ENCODE results near the gene MYO1D. TPM values are rescaled to one million over a fixed set of nuclear protein-coding genes. Genes with fewer than 3 reads are reported as not detected.

MYO1D gene
- total RNA-seq, 1 experiment from 2014 or later: 40.8 TPM

DNA sequence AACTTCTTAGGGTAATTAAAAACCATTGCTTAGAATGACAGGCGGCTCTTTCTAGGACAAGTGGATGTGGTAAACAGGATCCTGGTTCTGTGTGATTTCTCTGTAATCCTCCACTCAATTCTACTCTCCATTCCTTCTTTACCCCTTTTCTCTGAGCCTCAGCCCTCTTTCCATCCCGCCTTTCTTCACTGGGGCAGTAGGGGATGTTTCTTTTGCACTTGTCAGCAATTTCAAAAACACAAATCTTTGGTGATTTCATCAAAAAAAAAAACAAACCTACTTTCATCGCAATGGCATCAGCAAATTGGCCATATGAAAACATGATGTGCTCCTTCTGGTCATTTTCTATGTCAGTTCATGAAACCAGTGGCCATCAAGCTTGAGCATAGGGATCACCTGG lies 285.5 kb downstream of the MYO1D start:
- no peak for TF ChIP-seq CTCF (conservative IDR thresholded peaks at IDR 0.05)
- TF ChIP-seq EZH2 (IDR thresholded peaks at IDR 0.05; ENCODE audit: low read depth): no peak
- Histone ChIP-seq H3K4me3 (no peak overlapping the region), H3F3A (ENCODE audit: insufficient read depth, low read depth) (no peaks in the 10 kb centered on the region), H3K4me2 (no peak overlapping the region), H3K9me3 (ENCODE audit: insufficient read depth, low read depth) (no peaks in the 10 kb centered on the region), H2AFZ (no peak overlapping the region), H3K9me2 (ENCODE audit: insufficient read depth) (no peaks in the 10 kb centered on the region), H3K27ac (no peak overlapping the region), H3K27me3 (ENCODE audit: insufficient read depth, low read depth) (no peaks in the 10 kb centered on the region), H4K20me1 (ENCODE audit: insufficient read depth) (no peaks in the 10 kb centered on the region), H3K36me3 (ENCODE audit: low read depth) (no peaks in the 10 kb centered on the region), H3K4me1 (replicated peaks; ENCODE audit: insufficient read depth) (no peaks in the 10 kb centered on the region), H3K79me2 (ENCODE audit: low read depth) (no peaks in the 10 kb centered on the region)
- ChIA-PET CTCF (no interaction called here), POLR2A (ENCODE audit: unreplicated experiment) (no interaction called here)
- intact Hi-C loops (cut with micrococcal nuclease; ENCODE audit: unreplicated experiment): no loop called here
- no peak for DNase-seq
- BruUV-seq (replicated peaks): no TSS peak

- BruUV-seq (replicated peaks): no TSS peak
- ChIA-PET POLR2A (ENCODE audit: unreplicated experiment) (no interaction called here), CTCF (no interaction called here)
- no peak overlapping the region for H3K4me2 ChIP-seq
- H3K79me2 ChIP-seq (ENCODE audit: low read depth): no peaks in the 10 kb centered on the region
- H3K4me1 ChIP-seq (replicated peaks; ENCODE audit: insufficient read depth): no peaks in the 10 kb centered on the region
- no peak for DNase-seq
- intact Hi-C loops (cut with micrococcal nuclease; ENCODE audit: unreplicated experiment): no loop called here
- H3K9me3 ChIP-seq (ENCODE audit: insufficient read depth, low read depth): no peaks in the 10 kb centered on the region
- H2AFZ ChIP-seq: no peak overlapping the region
- no peaks in the 10 kb centered on the region for H3K9me2 ChIP-seq (ENCODE audit: insufficient read depth)
- H3K27ac ChIP-seq: no peak overlapping the region
- no peaks in the 10 kb centered on the region for H3F3A ChIP-seq (ENCODE audit: insufficient read depth, low read depth)
- no peak for TF ChIP-seq CTCF (conservative IDR thresholded peaks at IDR 0.05)
- no peak for TF ChIP-seq EZH2 (IDR thresholded peaks at IDR 0.05; ENCODE audit: low read depth)
- H3K27me3 ChIP-seq (ENCODE audit: insufficient read depth, low read depth): no peaks in the 10 kb centered on the region
- no peaks in the 10 kb centered on the region for H4K20me1 ChIP-seq (ENCODE audit: insufficient read depth)
- H3K36me3 ChIP-seq (ENCODE audit: low read depth): no peaks in the 10 kb centered on the region
- H3K4me3 ChIP-seq: no peak overlapping the region
Observed at GRCh38 chr17:32590974-32591373, 285.9 kb downstream of the MYO1D start.

- no peaks in the 10 kb centered on the region for H3K9me3 ChIP-seq (ENCODE audit: insufficient read depth, low read depth)
- intact Hi-C loops (cut with micrococcal nuclease; ENCODE audit: unreplicated experiment): no loop called here
- H3K9me2 ChIP-seq (ENCODE audit: insufficient read depth): no peaks in the 10 kb centered on the region
- no peak overlapping the region for H3K27ac ChIP-seq
- H3K36me3 ChIP-seq (ENCODE audit: low read depth): no peaks in the 10 kb centered on the region
- H3F3A ChIP-seq (ENCODE audit: insufficient read depth, low read depth): no peaks in the 10 kb centered on the region
- no peaks in the 10 kb centered on the region for H3K4me1 ChIP-seq (replicated peaks; ENCODE audit: insufficient read depth)
- H3K27me3 ChIP-seq (ENCODE audit: insufficient read depth, low read depth): no peaks in the 10 kb centered on the region
- H3K4me2 ChIP-seq: no peak overlapping the region
- POLR2A ChIA-PET (ENCODE audit: unreplicated experiment): no interaction called here
- CTCF ChIA-PET: interaction anchor here (0.7 kb wide), 1 partner anchor 416 kb away, joined by 5 read pairs; no protein-coding TSS in a partner anchor
- DNase-seq: no peak
- H2AFZ ChIP-seq: no peak overlapping the region
- no peak overlapping the region for H3K4me3 ChIP-seq
- BruUV-seq (replicated peaks): no TSS peak
- no peaks in the 10 kb centered on the region for H3K79me2 ChIP-seq (ENCODE audit: low read depth)
- no peaks in the 10 kb centered on the region for H4K20me1 ChIP-seq (ENCODE audit: insufficient read depth)
- TF ChIP-seq CTCF (conservative IDR thresholded peaks at IDR 0.05): peak; percentile 58
- no peak for TF ChIP-seq EZH2 (IDR thresholded peaks at IDR 0.05; ENCODE audit: low read depth)
Observed at GRCh38 chr17:32588982-32589381, 287.9 kb downstream of the MYO1D start.
